ENCODE results near the gene SEC22A.
"Not testable (repeated sequence)": the region's sequence is repeated elsewhere in the genome, so short reads cannot be mapped to it uniquely, and the experiment has no call there.

SEC22A gene

DNA sequence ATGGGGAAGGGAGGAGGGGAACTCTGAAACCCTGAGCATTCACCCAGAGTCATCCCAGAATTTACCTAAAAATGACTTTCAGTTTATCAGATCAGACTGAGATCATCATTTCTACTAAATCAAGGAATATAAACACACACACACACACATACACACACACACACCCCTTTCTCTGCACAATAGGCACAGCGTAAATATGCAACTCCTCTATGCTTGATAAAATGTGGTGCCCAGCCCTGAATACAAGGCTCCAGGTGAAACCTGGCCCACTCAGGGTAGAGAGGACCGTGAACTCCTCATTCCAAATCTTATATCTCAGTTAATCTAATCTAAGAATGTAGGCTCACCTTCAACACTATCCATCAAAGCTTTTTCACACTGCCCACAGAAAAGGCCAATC lies 31.8 kb upstream of the SEC22A start:
- DNase-seq: no peak

DNA sequence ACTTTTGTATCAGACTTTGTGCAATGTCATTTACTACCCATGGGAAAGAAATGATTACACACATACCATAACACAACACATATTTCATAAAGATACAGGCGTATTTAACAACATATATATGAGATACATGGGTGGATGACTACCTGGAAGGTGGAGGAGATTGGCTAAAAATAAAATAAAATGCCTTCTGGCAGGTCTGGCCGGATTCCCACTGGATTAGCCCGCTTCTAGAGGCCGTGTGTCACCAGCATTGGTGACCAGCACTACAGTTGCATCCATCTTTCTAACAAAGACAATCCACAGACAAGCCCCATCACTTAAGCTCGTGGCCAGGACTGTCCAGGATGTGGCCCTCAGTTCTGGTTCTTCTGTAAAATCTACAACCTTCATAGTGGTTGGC lies 21.0 kb upstream of the SEC22A start:
- no peak for DNase-seq

DNA sequence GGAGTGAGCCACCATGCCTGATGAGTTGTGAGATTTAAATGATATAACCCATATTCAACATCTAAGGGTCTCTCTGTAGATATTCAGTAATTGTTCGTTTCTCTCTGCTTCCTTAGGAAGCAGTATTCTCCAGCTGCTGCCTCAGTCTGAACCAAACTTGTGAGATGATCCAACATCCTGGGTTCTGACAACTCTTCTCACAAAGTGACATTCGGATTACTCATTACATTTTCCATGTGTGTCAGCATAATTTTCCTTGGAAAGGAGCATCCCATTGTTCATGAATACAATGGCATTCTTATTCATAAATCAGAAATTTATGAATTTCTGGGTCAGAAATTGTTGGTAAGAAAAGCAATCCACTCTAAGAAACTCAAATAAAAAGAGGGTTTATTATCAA lies 15.0 kb upstream of the SEC22A start:
- no peak for DNase-seq

DNA sequence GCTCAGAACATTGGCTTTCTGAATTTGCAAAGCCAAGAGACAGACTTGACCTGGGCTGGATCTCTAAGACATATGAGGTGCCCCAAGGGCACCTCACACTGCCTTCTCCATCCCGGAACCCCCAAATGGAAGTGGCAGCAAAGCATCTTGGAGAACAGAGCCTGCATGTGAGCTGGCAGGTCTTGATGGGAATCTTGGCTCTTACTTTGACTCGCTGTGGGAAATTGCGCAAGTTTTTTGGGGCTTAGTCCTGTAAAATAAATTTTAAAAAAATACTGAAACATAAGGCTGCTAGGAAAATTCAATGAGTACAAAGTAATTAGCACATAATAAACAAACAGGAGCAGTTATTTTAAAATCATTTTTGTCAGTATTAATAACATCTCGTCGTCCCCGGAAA lies 13.7 kb upstream of the SEC22A start:
- DNase-seq: no peak

DNA sequence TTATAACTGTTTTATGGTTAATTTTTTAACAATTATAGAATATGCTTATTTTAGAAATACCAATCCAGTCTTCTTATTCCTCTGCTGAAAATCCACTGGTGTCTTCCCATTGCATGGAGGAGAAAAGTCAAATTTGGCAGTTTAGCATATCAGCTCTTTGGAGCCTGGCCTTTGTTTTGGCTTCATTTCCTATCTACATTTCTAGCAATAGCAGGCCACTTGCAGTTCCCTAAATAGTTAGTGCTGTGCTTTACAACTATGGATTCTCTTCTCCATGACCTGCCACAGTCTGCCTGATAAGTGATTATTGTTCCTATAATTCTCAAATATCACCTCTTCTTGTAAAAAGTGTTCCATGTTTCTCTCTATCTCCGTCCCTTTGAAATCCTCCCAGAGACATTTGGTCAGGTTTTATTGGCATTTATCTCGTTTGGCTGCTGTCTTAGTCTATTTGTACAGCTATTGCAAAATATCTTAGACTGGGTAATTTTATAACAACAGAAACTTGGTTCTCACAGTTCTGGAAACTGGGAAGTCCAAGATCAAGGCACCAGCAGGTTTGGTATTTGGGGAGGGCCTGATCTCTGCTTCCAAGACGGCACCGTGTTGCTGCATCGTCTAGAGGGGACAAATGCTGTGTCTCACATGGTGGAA lies 8.2 kb upstream of the SEC22A start:
- DNase-seq: no peak

DNA sequence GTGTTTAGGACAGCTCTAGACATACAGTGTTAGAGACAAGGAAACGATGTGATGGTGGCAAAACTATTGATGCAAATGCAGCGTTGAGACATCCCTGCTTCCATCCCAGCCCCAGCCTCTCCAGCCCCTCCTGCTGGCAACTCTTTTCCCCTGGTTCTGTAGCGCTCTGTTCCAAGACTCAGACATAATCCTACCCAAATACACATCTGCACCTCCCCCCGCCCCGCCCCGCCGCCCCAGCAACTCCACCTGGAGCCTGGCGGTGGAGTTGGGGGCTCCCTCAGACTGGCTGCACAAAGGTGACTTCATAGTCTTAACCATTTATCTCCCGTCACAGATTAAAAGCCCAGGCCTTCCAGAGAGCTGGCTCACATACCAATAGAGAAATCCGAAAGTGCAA lies 7.2 kb upstream of the SEC22A start:
- DNase-seq: no peak

DNA sequence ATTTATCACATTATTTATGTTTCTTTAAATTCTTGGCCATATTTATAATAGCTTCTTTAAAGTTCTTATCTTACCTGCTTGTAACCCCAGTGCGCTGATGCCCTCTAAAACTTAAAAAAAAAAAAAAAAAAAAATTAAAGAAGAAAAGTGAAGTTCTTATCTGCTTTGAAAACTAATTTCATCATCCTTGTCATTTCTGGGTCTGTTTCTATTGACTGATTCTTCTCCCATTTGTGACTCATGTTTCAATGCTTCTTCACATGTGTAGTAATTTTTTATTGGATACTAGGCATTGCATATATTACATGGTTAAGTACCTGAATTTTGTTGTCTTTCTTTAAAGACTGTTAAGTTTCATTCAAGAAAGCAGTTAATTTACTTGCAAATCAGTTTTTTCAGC lies 3.4 kb upstream of the SEC22A start:
- DNase-seq: no peak

DNA sequence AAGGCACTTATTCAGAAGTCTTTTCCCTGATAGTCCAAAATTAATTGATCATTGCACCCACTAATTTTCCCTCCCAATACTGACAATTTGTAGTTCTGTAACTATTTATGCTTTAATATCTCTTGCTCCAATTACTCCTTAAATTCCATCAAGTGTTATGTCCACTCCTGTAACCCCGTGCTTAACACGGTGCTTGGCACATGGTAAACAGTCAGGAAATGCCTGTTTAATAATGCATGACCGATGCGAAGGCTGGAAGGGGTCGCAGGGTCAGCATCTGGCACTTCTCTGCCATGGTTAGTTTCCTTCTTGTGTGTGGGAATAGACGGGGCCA lies 553 bp upstream of the SEC22A start:
- peak in 1 of 58 donors; percentile 31 for DNase-seq

DNA sequence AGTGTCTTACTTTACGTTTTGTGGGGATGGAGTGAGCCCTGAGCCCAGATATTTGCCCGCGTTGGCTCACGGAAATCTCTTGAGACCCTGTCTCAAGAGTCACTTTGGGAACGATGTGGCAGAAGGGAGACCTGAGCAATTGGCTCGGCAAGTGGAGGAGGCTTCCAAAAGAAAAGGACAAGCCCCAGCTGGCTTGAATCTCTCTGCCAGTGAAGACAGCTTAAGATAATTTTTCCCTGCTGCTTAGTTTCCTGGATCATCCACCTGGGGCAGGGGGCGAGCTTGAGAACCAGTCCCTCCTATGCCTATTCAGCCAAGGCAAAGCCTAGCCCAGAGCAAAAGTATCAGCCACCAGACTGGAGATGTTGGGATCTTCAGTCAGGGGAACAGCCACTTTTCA lies 708 bp downstream of the SEC22A start:
- DNase-seq: no peak

DNA sequence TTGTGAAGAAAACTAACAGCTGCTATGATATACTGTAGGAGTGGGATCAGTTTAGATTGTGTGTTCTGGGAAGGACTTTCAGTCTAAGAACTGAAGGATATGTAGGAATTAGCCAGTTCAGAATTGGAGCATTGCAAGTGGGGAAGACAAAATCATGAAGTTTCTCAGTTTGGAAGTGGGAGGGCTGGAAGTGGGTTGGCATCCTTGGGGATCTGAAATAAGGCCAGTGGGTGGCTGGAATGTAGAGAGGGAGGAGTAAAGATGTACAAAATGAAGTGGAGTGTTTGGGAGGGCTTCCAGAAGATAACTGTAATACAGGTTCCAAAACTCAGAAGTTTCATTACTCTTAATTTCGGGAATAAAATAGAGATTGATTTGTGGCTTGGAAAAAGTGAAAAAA lies 17.2 kb downstream of the SEC22A start:
- no peak for DNase-seq

DNA sequence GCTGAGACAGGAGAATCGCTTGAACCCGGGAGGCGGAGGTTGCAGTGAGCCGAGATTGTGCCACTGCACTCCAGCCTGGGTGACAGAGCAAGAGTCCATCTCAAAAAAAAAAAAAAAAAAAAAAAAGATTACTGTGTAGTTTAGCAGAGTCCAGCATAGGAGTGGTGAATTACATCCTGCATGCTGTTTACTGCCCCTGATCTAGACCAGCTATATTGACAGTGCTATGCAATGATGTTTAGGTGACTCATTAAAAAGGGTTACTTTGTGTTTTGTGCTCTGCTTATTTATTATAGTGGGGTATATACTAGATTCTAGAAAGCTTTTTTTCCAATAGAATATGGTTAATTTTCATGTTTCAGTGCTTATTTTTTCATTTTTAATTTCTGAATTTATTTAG lies 19.6 kb downstream of the SEC22A start:
- DNase-seq: not testable (repeated sequence)

DNA sequence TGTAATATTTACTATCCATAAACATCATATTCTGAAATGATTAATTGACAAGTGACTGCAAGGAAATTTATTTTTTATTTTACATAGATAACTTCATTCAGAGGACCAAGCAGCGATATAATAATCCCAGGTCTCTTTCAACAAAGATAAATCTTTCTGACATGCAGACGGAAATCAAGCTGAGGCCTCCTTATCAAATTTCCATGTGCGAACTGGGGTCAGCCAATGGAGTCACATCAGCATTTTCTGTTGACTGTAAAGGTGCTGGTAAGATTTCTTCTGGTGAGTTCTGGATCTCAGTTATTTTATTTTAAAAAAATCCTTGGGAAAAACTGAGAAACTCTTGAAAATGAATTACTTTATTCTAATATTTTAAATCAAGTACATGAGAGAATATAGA lies 23.3 kb downstream of the SEC22A start:
- no peak for DNase-seq

DNA sequence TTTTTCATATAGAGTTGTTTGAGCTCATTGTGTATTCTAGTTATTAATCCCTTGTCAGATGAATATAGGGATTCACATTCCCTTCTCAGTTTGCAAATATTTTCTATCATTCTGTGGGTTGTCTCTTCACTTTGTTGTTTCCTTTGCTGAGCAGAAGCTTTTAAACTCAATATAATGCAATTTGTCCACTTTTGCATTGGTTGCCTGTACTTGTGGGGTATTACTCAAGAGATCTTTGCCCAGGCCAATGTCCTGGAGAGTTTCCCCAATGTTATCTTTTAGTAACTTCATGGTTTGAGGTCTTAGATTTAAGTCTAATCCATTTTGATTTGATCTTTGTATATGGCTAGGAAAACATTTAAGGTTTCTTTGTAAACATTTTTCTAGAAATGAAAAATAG lies 24.8 kb downstream of the SEC22A start:
- DNase-seq: no peak

DNA sequence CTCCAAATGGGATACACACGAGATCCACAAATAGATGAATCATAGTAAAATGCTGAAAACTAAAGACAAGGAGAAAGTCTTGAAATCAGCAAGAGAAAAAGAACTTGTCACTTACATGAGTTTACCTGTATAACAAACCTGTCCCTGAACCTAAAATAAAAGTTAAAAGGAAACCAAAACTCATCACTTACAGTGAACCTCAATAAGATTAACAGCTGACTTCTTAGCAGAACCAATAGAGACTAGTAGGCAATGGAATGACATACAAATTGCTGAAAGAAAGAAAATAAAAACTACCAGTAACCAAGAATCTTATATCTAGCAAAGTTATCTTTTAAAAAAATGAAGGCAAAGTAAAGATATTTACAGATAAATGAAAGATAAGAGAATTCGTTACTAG lies 27.4 kb downstream of the SEC22A start:
- no peak for DNase-seq

DNA sequence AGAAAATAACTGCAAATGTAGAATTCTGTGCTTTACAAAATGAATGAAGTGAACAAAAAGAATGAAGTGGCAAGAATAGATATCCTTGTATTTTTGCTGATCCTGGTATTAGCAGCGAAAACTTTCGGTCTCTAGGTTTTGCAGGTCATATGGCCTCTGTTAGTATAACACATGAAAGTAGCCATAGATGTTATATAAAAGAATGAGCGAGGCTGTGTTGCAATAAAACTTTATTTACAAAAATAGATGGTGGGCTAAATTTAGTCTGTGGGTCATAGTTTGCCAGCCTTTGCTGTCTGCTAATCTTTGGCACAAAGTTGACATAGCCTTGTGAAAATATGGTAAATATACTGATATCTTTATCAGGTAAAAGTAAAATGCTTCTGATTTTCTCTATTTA lies 35.2 kb downstream of the SEC22A start:
- no peak for DNase-seq

DNA sequence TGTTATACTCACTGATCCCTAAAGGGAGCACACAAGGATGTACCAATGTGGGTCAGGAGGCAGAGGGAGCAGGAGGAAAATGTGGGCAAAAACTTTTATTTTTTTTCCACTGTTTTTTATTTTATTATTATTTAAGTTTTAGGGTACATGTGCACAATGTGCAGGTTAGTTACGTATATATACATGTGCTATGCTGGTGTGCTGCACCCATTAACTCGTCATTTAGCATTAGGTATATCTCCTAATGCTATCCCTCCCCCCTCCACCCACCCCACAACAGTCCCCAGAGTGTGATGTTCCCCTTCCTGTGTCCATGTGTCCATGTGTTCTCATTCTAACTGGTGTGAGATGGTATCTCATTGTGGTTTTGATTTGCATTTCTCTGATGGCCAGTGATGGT lies 37.4 kb downstream of the SEC22A start:
- DNase-seq: not testable (repeated sequence)

DNA sequence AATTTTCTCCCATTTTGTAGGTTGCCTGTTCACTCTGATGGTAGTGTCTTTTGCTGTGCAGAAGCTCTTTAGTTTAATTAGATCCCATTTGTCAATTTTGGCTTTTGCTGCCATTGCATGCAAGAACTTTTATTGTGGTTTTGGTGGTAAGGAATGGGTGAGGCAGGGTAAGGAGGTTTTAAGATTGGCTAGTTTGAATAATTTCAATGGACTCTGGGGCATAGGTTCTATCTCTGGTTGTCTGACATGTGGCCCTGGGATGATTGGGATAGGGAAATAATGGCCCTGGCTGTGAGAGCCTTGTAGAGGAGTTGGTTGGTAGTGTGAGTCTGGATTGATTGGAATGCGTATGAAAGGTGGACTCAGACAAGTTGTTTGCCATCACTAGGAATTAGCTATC lies 38.0 kb downstream of the SEC22A start:
- no peak for DNase-seq

DNA sequence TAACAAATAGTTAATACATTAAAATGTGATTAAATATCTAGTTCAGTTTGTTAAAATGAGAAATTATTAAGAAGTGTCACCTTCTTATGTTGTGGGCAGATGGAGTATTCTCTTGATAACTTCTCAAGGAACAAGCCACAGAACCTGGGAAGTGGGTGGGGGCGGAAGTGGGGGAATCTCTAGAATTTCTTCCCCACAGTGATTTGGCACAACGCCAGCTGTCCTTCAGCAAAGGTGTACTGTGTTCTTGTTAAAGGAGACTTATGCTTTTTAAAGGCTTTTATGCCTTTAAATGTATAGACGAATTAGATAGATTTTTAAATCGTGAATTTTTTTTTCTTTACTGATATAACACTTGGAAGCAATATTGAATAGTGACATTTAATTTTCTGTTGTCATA lies 42.4 kb downstream of the SEC22A start:
- DNase-seq: peak in 2 of 58 donors; percentile 1 to 9

DNA sequence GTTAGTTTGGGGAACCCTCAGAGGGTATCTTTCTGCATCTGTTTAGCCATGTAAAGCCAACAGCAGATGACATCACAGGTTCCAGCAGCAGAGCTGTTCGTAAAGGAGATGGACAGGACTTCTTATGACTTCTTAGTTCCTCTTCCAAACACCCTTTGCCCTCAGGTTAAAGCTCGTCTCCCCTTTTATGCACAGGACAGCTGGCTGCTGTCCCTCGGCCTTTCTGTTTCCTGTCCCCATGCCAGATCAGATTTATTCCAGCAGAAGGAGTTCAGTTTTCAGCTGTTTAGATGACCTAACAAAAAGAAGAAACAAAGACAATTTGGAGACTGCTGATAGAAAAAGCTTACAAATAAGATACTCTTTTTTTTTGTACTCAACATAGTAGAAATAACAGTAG lies 45.1 kb downstream of the SEC22A start:
- DNase-seq: no peak

DNA sequence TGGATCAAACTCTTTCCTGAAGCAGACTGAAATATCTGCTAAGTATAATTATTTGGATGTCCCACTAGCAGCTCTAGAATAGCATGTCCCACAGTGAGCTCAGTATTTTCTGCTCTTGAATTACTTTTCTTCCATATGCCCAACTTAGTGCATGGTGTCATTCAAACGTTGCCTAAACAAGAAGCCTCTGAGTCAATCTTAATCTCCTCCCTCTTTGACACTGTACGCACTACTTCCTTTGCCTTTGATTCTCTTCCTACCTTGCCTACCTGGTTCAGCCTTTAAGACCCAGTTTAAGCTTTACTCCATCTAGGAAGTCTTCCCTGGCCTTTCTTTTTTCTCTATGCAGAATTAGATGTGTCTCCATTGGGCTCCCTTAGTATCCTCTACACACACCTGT lies 54.5 kb downstream of the SEC22A start:
- no peak for DNase-seq

DNA sequence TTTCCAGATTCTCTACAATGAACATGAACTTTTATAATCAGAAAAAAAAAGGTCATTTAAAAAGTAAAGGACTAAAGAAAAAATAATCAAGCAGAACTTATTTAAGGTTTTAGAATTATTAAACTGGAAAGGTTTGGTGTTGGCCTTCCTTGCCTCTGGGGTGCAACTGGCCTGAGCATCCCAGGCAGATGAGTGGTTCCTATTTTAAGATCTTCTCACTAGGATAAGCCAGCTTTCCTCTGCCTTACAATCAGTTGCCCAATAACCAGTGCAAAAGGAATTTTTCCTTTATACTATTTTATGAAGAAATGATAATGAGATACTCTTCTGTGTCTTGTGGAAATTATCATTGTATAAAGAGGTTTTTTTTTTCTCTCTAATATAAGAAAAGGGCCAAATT lies 56.6 kb downstream of the SEC22A start:
- DNase-seq: no peak

DNA sequence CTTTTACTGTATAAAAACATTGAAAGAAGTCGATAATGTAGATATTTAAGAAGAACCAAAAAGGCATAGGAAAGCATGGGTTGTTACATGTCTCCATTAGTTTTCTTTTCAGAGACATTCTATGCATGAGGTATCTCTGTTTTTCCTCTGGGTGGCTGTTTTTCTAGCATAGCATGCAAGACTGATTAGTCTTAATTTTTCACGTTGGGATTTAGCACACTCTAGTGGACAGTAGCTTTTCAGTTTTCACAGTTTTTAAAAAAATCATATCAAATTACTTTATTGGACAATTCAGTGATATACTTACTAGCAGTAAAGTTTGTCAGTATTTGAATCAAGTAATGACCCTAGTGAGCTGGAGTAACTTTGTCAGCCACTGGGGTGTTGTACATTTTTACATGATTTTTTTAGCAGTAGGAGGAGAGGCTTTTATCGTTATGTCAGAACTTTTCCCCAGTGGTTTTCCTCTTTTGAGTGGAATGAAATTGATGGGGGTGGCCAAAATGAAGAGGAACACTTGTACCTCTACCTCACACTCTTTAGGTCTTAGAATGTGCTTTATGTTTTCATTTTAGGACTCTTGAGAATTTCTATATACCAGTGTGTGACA lies 57.2 kb downstream of the SEC22A start:
- peak in 2 of 58 donors; percentile 19 to 30 for DNase-seq

DNA sequence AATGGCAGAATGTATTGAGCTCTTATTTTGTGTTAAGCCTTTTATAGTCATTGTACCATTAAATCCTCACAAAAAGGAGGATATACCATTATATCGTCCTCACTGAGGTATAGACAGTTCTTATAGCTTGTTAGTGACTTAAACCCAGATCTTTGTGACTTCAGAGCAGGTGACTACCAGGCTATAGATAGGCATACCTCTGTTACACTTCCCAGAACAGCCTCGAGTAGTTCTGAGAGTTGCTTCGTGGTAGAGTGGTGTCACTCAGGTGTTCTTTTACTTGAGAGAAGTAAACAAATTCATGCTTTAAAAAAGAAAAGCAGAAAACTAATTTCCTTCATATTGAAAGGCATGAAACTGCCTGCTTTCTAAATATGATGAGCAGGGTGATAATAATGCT lies 59.9 kb downstream of the SEC22A start:
- no peak for DNase-seq

DNA sequence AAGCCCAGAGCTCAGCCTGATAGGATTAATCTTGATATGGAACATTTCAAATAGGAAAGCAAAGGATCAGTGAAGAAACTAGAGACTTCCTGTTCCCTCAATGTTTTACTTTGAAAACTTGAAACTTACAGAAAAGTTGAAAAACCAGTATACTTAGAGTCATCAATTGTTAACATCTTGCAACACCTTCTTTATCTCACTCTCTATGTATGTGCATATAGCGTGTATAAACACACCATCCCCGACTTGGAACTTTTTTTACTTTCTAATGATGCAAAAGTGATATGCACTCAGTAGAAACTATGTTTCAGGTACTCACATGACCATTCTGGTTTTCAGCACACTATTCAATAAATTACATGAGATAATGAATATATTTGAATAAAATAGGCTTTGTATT lies 60.5 kb downstream of the SEC22A start:
- DNase-seq: no peak

Data from anterior cingulate cortex (tissue), 58 donors.